HG03135 (cell line): ENCODE data around the gene ZNF75A.

Experiments
- ATAC-seq: cut with Tn5 transposase; IDR thresholded peaks from one replicate; pipeline ENCODE4 v1.9.1; 2021; ENCODE audit warnings: mild to moderate bottlenecking, moderate library complexity; ENCODE audit not compliant: unreplicated experiment

Gene ZNF75A

GRCh38 chr16:3285131-3285530 is 20.2 kb upstream of the ZNF75A start:
- ATAC-seq, result no peak

GRCh38 chr16:3289998-3290673 is 15.2 kb upstream of the ZNF75A start:
- ATAC-seq, result no peak

GRCh38 chr16:3292604-3293003 is 12.7 kb upstream of the ZNF75A start:
- ATAC-seq, result no peak

GRCh38 chr16:3295209-3295608 is 10.1 kb upstream of the ZNF75A start:
- no peak for ATAC-seq

GRCh38 chr16:3295783-3296182 is 9.5 kb upstream of the ZNF75A start:
- no peak for ATAC-seq

- ATAC-seq, result no peak
Measured at GRCh38 chr16:3304370-3304769, 927 bp upstream of the ZNF75A start.

GRCh38 chr16:3306078-3306477 is 781 bp downstream of the ZNF75A start:
- ATAC-seq, result no peak

GRCh38 chr16:3311496-3311895 is 6.2 kb downstream of the ZNF75A start:
- ATAC-seq, result no peak

GRCh38 chr16:3317315-3317999 is 12.2 kb downstream of the ZNF75A start:
- no peak for ATAC-seq

GRCh38 chr16:3321816-3322215 is 16.5 kb downstream of the ZNF75A start:
- no peak for ATAC-seq

GRCh38 chr16:3327514-3327913 is 22.2 kb downstream of the ZNF75A start:
- ATAC-seq, result no peak

- no peak for ATAC-seq
Measured at GRCh38 chr16:3328104-3328503, 22.8 kb downstream of the ZNF75A start.

GRCh38 chr16:3328643-3329042 is 23.3 kb downstream of the ZNF75A start:
- ATAC-seq, result no peak

GRCh38 chr16:3346041-3346440 is 40.7 kb downstream of the ZNF75A start:
- no peak for ATAC-seq

GRCh38 chr16:3347586-3347985 is 42.3 kb downstream of the ZNF75A start:
- no peak for ATAC-seq

GRCh38 chr16:3348547-3349167 is 43.4 kb downstream of the ZNF75A start:
- no peak for ATAC-seq

GRCh38 chr16:3349175-3349574 is 43.9 kb downstream of the ZNF75A start:
- ATAC-seq, result no peak

- no peak for ATAC-seq
Measured at GRCh38 chr16:3355589-3355988, 50.3 kb downstream of the ZNF75A start, which contains the start of gene OR2C1. TSS of gene OR2C1 (plus strand) at chr16:3355889. CDS start at chr16:3355941, 52 bp downstream.

- ATAC-seq, result no peak
Measured at GRCh38 chr16:3356118-3356517, 50.8 kb downstream of the ZNF75A start.

GRCh38 chr16:3358871-3359270 is 53.6 kb downstream of the ZNF75A start:
- ATAC-seq, result no peak

GRCh38 chr16:3362931-3363330 is 57.6 kb downstream of the ZNF75A start:
- ATAC-seq, result no peak

GRCh38 chr16:3363793-3364192 is 58.5 kb downstream of the ZNF75A start:
- no peak for ATAC-seq
